ENCODE results near the gene VAX1.
"Not testable (repeated sequence)": the region's sequence is repeated elsewhere in the genome, so short reads cannot be mapped to it uniquely, and the experiment has no call there.

Gene VAX1

GRCh38 chr10:117134306-117135025 is 3.6 kb downstream of the VAX1 start:
- no peak for DNase-seq

GRCh38 chr10:117134056-117134305 is 4.1 kb downstream of the VAX1 start:
- no peak for DNase-seq

- DNase-seq: no peak
Measured at GRCh38 chr10:117133273-117134055, 4.6 kb downstream of the VAX1 start.

GRCh38 chr10:117132751-117133231 is 5.3 kb downstream of the VAX1 start:
- no peak for DNase-seq

GRCh38 chr10:117131376-117132327 is 6.4 kb downstream of the VAX1 start:
- peak in 1 of 2 donors; percentile 5 for DNase-seq

- DNase-seq: no peak
Measured at GRCh38 chr10:117130862-117131375, 7.2 kb downstream of the VAX1 start.

- no peak for DNase-seq
Measured at GRCh38 chr10:117130346-117130745, 7.7 kb downstream of the VAX1 start.

- not testable (repeated sequence) for DNase-seq
Measured at GRCh38 chr10:117126645-117127044, 11.4 kb downstream of the VAX1 start.

- no peak for DNase-seq
Measured at GRCh38 chr10:117126034-117126433, 12.0 kb downstream of the VAX1 start.

- no peak for DNase-seq
Measured at GRCh38 chr10:117112220-117112619, 25.9 kb downstream of the VAX1 start.

GRCh38 chr10:117107238-117107637 is 30.8 kb downstream of the VAX1 start:
- no peak for DNase-seq

- no peak for DNase-seq
Measured at GRCh38 chr10:117096599-117097201, 41.4 kb downstream of the VAX1 start.

GRCh38 chr10:117094856-117095255 is 43.2 kb downstream of the VAX1 start:
- no peak for DNase-seq

- DNase-seq: no peak
Measured at GRCh38 chr10:117092386-117092785, 45.7 kb downstream of the VAX1 start.

GRCh38 chr10:117090834-117091233 is 47.2 kb downstream of the VAX1 start:
- no peak for DNase-seq

GRCh38 chr10:117087521-117087920 is 50.5 kb downstream of the VAX1 start:
- DNase-seq: no peak

- DNase-seq: no peak
Measured at GRCh38 chr10:117086546-117086945, 51.5 kb downstream of the VAX1 start.

- DNase-seq: not testable (repeated sequence)
Measured at GRCh38 chr10:117084421-117085246, 53.4 kb downstream of the VAX1 start.

Data from activated CD4-positive, alpha-beta T cell treated with anti-CD3 and anti-CD28 coated beads for 4 hours (primary cell).